Peyer's patch (tissue), 4 donors: ENCODE data around the gene TNFAIP8L1.

Source experiments
- POLR2A ChIP-seq, 2 donors: fragments of 450-650 bp; IDR thresholded peaks; one replicate each; pipeline ENCODE4 v1.5.1; 2017; ENCODE audit warnings: antibody characterized with exemption in 2 of 2, mild to moderate bottlenecking in 2 of 2, moderate library complexity in 2 of 2
- TF ChIP-seq, protein P1 (sequence below), 6 experiments: fragments of 450-650 bp in 4 of 6; fragments of 200-600 bp in 2 of 6; sonication (generic) in 1 of 6; IDR thresholded peaks; one replicate each; pipeline ENCODE4 v1.5.1; 2017 to 2019; ENCODE audit warnings: antibody characterized with exemption in 6 of 6, mild to moderate bottlenecking in 3 of 6, moderate library complexity in 1 of 6

DNA sequence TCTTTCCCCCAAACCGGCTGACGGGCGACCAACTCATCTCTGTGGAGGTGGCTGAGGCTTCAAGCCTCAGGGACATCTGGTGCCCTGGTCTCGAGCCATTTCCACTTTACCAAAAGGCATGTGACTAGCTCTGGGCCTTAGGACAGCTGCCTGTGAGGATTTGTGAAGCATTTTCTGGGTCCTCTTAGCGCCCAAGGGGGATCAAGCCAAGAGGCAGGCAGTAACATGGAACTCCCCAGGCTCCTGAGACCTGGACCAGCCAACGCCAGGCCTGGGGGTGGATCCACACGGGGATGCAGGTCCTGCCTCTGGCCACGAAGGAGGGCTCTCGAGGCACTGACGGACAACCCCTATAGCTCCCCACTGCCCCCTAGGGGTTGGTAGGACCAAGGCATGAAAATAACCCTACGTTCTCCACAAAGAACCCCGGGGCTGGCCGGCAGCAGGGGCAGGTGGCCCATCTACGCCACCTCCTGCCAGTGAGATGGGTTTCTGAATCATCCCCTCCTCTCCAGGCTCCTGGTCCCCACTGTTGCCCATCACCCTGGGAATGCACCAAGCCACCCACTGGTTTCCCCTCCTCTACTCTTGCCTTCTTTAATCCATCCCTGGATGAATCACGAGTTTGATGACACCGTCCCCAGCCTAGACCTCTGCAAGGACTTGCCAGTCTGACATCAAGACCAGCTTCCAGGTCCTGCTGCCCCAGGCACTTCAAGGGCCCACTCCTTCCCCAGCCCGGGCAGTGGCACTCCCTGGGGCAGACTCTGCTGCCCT, 37.8 kb downstream of the TNFAIP8L1 start:
- TF ChIP-seq, protein P1, sequence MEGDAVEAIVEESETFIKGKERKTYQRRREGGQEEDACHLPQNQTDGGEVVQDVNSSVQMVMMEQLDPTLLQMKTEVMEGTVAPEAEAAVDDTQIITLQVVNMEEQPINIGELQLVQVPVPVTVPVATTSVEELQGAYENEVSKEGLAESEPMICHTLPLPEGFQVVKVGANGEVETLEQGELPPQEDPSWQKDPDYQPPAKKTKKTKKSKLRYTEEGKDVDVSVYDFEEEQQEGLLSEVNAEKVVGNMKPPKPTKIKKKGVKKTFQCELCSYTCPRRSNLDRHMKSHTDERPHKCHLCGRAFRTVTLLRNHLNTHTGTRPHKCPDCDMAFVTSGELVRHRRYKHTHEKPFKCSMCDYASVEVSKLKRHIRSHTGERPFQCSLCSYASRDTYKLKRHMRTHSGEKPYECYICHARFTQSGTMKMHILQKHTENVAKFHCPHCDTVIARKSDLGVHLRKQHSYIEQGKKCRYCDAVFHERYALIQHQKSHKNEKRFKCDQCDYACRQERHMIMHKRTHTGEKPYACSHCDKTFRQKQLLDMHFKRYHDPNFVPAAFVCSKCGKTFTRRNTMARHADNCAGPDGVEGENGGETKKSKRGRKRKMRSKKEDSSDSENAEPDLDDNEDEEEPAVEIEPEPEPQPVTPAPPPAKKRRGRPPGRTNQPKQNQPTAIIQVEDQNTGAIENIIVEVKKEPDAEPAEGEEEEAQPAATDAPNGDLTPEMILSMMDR (IDR thresholded peaks at IDR 0.05), result peak in 3 of 6 experiments; percentile 41 to 46 (median 44)
- no peak for TF ChIP-seq POLR2A (IDR thresholded peaks at IDR 0.05)
